ENCODE data around the gene KCNMA1.
A peak's percentile ranks its signal among the peaks of the same experiment; 100 is the strongest.

The KCNMA1 gene

DNA sequence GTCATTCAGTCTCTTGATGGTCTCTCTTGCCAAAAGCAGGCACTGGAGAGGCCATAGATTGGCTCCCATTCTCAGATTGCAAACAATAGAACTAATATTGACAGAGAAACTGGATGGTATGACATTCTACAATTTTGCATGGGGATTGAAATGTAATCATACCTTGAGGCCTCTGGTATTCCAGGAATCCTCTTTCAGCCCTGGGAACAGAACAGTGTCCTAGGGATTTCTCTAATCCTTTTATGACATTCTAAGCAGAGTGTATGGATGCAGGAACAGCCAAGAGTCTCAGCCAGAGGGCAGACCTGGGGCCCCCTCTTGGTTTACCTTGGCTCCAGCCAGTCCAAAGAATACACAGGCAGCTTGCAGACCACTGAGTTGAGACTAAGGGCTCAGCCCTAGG lies 206.4 kb downstream of the KCNMA1 start:
- Histone ChIP-seq H3K36me3 (ENCODE audit: control insufficient read depth, insufficient read depth, low read length) (no peaks in the 10 kb centered on the region), H3K4me3 (ENCODE audit: extremely low read depth, insufficient read depth, low read length, poor library complexity, severe bottlenecking) (no peak overlapping the region), H3K27ac (ENCODE audit: low read depth, low read length, severe bottlenecking) (peak overlapping the region; percentile 18), H3K9me3 (ENCODE audit: control insufficient read depth, low read length) (no peaks in the 10 kb centered on the region), H3K4me1 (ENCODE audit: control insufficient read depth, insufficient read depth, low read length, poor library complexity, severe bottlenecking) (no peaks in the 10 kb centered on the region)

DNA sequence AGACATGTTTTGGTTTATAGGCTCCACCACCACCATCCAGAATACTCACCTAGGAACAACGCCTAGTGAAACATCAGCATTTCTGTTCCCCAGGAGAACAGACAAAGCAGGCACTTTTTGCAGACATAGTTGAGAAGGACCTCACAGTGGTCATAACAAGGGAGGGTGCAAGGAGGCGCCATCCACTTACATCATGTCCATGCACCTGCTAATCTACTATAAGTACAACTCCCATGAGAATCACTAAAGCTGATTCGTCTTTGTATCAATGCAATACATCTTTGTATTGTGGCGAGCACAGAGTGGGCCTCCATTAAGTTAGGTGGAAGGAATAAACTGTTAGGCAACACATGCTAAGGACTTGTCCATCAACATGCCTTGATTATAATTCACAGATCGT lies 207.1 kb downstream of the KCNMA1 start:
- Histone ChIP-seq H3K36me3 (ENCODE audit: control insufficient read depth, insufficient read depth, low read length) (no peaks in the 10 kb centered on the region), H3K4me1 (ENCODE audit: control insufficient read depth, insufficient read depth, low read length, poor library complexity, severe bottlenecking) (peaks cover under 1% of the 10 kb centered on the region), H3K27ac (ENCODE audit: low read depth, low read length, severe bottlenecking) (no peak overlapping the region), H3K4me3 (ENCODE audit: extremely low read depth, insufficient read depth, low read length, poor library complexity, severe bottlenecking) (no peak overlapping the region), H3K9me3 (ENCODE audit: control insufficient read depth, low read length) (no peaks in the 10 kb centered on the region)
- 93 to 100% methylated on average over 3 to 4 of the region's 5 CpGs for WGBS, 2 experiments (ENCODE audit: insufficient coverage in 2 of 2)

DNA sequence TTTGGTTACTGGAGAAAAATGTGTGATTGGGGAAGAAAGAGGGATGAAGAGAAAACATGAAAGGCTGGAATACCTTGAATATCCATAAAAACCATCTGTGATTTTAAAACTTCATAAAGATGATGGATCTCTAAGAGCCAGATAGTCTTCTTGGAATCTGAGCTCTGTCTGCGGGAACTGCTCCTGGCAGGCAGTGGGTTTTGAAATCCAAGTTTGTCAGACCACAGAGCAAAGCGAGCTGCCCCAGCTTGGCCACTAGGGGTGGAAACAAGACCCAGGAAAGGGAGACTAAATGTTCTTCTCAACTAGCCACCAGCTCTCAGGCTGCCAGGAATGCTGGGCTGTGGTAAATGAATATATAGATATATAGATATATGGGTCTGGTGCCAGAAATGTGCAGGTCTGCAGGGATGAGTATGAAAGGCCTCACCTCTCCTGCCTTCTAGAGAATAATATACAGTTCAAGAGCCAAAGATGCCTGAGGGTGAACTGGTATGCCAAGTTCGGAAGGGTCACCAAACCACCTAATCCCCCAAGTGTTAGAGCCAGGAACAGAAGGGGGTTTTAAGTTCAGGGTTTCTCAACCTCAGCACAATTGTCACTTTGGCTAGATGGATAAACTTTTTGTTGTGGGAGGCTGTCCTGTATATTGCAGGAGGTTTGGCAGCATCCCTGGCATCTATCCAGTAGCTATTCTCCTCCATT lies 208.8 kb downstream of the KCNMA1 start:
- Histone ChIP-seq H3K36me3 (ENCODE audit: control insufficient read depth, insufficient read depth, low read length) (no peaks in the 10 kb centered on the region), H3K27ac (ENCODE audit: low read depth, low read length, severe bottlenecking) (no peak overlapping the region), H3K9me3 (ENCODE audit: control insufficient read depth, low read length) (no peaks in the 10 kb centered on the region), H3K4me3 (ENCODE audit: extremely low read depth, insufficient read depth, low read length, poor library complexity, severe bottlenecking) (no peak overlapping the region), H3K4me1 (ENCODE audit: control insufficient read depth, insufficient read depth, low read length, poor library complexity, severe bottlenecking) (peaks cover 3% of the 10 kb centered on the region)
- WGBS, 2 experiments (ENCODE audit: insufficient coverage in 2 of 2): 10% methylated on average over 2 of the region's 3 CpGs; no CpG with 5 or more reads in 1 of the 2 experiments

DNA sequence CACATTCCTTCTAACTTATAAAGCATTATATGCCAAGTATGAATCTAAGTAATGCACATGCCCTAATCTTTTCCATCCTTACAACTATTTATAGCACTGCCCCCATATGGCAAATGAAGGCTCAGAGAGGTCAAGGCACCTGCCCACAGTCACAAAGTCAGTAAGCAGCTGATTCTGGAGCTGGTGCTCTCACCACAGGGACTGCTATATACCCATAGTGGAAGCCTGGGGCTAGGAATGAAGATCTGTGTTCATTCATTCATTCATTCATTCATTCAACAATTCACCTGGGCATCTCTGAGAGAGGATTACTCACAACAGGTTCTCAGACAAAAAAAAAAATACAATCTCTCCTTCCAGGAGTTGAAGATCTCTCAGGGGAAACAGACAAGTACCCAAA lies 213.4 kb downstream of the KCNMA1 start:
- no peak overlapping the region for H3K27ac ChIP-seq (ENCODE audit: low read depth, low read length, severe bottlenecking)
- peaks cover 8% of the 10 kb centered on the region for H3K4me1 ChIP-seq (ENCODE audit: control insufficient read depth, insufficient read depth, low read length, poor library complexity, severe bottlenecking)
- no peak overlapping the region for H3K4me3 ChIP-seq (ENCODE audit: extremely low read depth, insufficient read depth, low read length, poor library complexity, severe bottlenecking)
- H3K9me3 ChIP-seq (ENCODE audit: control insufficient read depth, low read length): no peaks in the 10 kb centered on the region
- no peaks in the 10 kb centered on the region for H3K36me3 ChIP-seq (ENCODE audit: control insufficient read depth, insufficient read depth, low read length)

DNA sequence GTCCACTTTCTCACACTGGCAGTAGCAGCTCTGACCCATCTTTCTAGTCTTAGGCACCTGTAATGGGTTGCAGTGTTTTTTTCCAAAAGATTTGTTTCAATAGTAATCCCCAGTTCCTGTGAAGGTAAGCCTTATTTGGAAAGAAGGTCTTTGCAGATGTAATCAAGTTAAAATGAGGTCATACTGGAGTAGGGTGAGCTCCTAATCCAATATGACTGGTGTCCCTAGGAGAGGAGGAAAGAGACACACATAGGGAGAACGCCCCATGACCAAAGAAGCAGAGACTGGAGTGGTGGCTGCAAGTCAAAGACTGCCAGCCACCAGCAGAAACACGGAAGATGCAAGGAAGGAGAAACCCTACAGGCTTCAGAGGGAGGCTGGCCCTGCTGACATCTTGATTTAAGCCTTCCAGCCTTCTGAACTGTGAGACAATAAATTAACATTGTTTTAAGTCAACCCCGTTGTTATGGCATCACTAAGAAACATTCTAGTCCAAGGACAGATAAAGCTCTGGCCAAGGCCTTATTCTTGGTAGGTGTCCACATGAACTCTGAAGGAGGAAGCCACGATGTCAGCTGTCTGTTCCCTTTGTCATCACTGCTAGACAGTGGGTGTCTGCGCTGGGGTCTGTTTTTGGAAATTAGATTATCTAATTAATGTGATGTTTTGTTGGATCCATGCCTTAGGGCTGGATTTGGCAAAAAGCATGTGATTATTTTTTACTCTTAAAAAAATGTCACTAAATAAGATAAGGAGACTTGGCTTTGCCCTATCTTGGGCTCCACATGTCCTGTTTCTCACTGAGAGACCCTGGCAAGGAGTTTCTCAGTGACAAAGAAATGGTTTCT lies 214.9 kb downstream of the KCNMA1 start:
- H3K4me1 ChIP-seq (ENCODE audit: control insufficient read depth, insufficient read depth, low read length, poor library complexity, severe bottlenecking): peaks cover 10% of the 10 kb centered on the region
- no peak overlapping the region for H3K27ac ChIP-seq (ENCODE audit: low read depth, low read length, severe bottlenecking)
- no peak overlapping the region for H3K4me3 ChIP-seq (ENCODE audit: extremely low read depth, insufficient read depth, low read length, poor library complexity, severe bottlenecking)
- no peaks in the 10 kb centered on the region for H3K9me3 ChIP-seq (ENCODE audit: control insufficient read depth, low read length)
- WGBS, 2 experiments (ENCODE audit: insufficient coverage in 2 of 2): 91 to 94% methylated on average over 4 to 5 of the region's 5 CpGs
- no peaks in the 10 kb centered on the region for H3K36me3 ChIP-seq (ENCODE audit: control insufficient read depth, insufficient read depth, low read length)

DNA sequence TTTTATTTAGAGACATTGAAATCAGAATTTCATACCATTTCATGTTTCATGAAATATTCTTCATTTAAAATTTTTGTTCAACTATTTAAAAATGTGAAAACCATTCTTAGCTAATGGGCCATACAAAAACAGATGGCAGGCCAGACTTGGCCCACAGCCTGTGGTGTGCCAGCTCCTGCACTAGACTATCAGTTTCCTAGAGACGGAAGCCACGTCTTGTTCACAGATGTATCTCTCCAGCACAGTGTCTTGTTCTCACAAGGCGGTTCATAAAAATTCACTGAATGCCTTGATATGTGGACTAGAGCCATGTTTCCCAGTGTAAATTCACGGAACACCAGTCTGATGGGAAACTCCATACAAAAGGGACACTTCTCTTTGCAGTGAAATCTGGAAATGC lies 216.0 kb downstream of the KCNMA1 start:
- H3K4me1 ChIP-seq (ENCODE audit: control insufficient read depth, insufficient read depth, low read length, poor library complexity, severe bottlenecking): peaks cover 21% of the 10 kb centered on the region
- H3K9me3 ChIP-seq (ENCODE audit: control insufficient read depth, low read length): no peaks in the 10 kb centered on the region
- 86 to 93% methylated on average over 4 of the region's 4 CpGs for WGBS, 2 experiments (ENCODE audit: insufficient coverage in 2 of 2)
- H3K27ac ChIP-seq (ENCODE audit: low read depth, low read length, severe bottlenecking): no peak overlapping the region
- no peaks in the 10 kb centered on the region for H3K36me3 ChIP-seq (ENCODE audit: control insufficient read depth, insufficient read depth, low read length)
- no peak overlapping the region for H3K4me3 ChIP-seq (ENCODE audit: extremely low read depth, insufficient read depth, low read length, poor library complexity, severe bottlenecking)

DNA sequence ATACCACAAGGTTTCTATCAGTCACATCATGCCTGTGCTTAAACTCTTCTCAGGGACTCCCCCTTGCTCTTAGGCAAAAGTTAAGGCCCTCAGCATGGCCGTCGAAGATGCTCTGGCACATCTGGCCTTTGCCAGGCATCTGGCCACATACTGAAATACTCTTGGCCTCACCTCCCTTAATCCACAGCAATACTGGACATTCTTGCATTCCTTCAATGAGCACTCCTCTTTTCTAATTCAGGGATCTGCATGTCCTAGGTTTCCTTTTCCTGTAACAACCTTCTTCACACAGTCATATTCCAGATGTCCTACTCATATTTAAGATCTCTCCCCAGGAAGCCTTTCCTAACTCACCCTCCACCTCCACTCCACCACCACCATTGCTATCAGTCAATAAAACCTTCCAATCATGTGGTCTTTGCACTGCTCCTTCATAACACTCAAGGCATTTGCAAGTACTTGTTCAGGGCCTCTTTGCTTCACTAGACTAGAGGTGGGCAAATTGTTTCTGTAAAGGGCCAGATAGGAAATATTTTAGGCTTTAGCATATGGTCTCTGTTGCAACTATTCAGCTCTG lies 216.6 kb downstream of the KCNMA1 start:
- H3K27ac ChIP-seq (ENCODE audit: low read depth, low read length, severe bottlenecking): no peak overlapping the region
- no peaks in the 10 kb centered on the region for H3K36me3 ChIP-seq (ENCODE audit: control insufficient read depth, insufficient read depth, low read length)
- peaks cover 25% of the 10 kb centered on the region for H3K4me1 ChIP-seq (ENCODE audit: control insufficient read depth, insufficient read depth, low read length, poor library complexity, severe bottlenecking)
- WGBS, 2 experiments (ENCODE audit: insufficient coverage in 2 of 2): 88 to 96% methylated on average over 2 of the region's 2 CpGs
- H3K9me3 ChIP-seq (ENCODE audit: control insufficient read depth, low read length): no peaks in the 10 kb centered on the region
- H3K4me3 ChIP-seq (ENCODE audit: extremely low read depth, insufficient read depth, low read length, poor library complexity, severe bottlenecking): no peak overlapping the region

DNA sequence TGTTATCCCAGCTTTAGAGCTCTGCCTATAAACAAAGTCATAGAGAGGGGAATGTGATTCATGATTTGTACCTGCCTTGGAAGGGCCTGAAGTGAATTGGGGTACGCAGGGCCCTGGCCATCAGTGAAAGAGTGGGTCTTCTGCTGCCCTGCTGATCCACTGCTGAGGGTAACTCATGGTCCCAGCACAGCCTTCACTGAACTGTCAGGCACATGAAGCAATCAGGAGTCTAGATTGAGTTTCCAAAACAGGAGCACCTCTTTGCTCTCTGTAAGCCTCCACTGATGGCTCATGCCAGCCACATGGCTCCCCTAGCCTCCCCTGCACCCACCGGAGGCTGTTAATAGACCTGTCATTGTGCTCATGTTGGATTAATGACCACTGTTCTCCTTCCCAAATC lies 217.6 kb downstream of the KCNMA1 start:
- 89 to 95% methylated on average over 1 to 2 of the region's 2 CpGs for WGBS, 2 experiments (ENCODE audit: insufficient coverage in 2 of 2)
- H3K4me1 ChIP-seq (ENCODE audit: control insufficient read depth, insufficient read depth, low read length, poor library complexity, severe bottlenecking): peaks cover 31% of the 10 kb centered on the region
- no peaks in the 10 kb centered on the region for H3K9me3 ChIP-seq (ENCODE audit: control insufficient read depth, low read length)
- H3K27ac ChIP-seq (ENCODE audit: low read depth, low read length, severe bottlenecking): no peak overlapping the region
- no peaks in the 10 kb centered on the region for H3K36me3 ChIP-seq (ENCODE audit: control insufficient read depth, insufficient read depth, low read length)
- no peak overlapping the region for H3K4me3 ChIP-seq (ENCODE audit: extremely low read depth, insufficient read depth, low read length, poor library complexity, severe bottlenecking)

DNA sequence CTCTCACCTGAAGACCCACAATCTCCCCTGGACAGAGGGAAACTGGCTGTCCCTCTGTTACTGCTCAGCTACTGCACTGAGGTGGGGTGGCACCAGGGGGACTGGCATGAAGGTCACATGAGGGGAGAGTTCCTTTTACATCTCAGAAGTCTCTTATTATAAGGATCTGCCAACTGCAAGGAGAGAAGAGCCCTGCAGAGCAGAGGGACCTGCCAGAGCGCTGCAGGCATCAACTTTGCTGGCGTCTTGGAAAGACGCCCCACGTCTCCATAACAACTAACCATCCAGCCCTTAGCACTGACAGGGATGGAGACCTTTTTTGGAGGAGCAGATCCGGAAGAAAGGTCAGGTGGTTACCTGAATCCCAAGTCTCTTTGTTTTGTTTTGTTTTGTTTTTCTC lies 218.6 kb downstream of the KCNMA1 start:
- 80 to 89% methylated on average over 1 to 4 of the region's 5 CpGs for WGBS, 2 experiments (ENCODE audit: insufficient coverage in 2 of 2)

DNA sequence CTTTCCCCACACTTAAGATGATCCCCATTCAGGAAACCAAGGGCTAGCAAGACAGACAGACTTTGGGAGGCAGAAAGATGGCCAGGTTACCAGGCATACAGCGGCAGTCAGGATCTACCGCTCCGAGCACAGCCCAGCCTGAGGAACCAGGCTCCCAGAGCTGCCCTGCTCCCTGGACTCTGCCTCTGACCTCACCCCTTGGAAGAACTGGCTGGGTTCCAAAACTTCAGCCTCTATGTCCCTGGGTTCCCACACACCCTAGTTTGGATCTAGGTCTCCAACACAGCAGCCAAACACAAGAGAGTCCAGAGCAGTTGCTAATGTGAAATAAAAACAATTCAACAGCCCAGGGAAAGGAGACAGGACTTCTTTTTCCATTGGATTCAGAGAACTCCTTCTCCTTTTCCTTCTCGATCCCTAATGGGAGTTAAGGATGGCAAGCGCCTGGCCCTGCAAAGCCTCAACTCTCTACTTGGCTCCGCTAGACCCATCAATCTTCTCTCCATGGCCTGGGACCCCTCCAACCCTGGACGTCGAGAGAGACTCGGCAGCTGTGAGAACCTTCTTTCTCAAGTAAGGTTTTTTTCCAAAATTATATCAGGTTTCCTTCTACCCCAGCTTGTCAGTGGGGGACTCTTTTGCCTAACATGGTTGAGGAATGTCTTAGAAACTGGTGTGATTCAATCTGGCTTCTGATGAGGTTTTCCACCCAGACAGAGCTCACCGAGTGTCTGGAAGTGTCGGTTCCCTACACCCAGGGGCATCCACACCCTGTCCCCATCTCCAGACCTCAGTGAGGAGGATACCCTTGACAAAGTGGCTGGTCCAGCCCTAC lies 219.6 kb downstream of the KCNMA1 start:
- Histone ChIP-seq H3K36me3 (ENCODE audit: control insufficient read depth, insufficient read depth, low read length) (no peaks in the 10 kb centered on the region), H3K4me1 (ENCODE audit: control insufficient read depth, insufficient read depth, low read length, poor library complexity, severe bottlenecking) (peaks cover 31% of the 10 kb centered on the region), H3K4me3 (ENCODE audit: extremely low read depth, insufficient read depth, low read length, poor library complexity, severe bottlenecking) (no peak overlapping the region), H3K27ac (ENCODE audit: low read depth, low read length, severe bottlenecking) (no peak overlapping the region), H3K9me3 (ENCODE audit: control insufficient read depth, low read length) (no peaks in the 10 kb centered on the region)
- WGBS, 2 experiments (ENCODE audit: insufficient coverage in 2 of 2): 94 to 98% methylated on average over 8 to 11 of the region's 11 CpGs

More for the DNA sequence above, 218.6 kb downstream of the KCNMA1 start:
- Histone ChIP-seq H3K27ac (ENCODE audit: low read depth, low read length, severe bottlenecking) (no peak overlapping the region), H3K4me3 (ENCODE audit: extremely low read depth, insufficient read depth, low read length, poor library complexity, severe bottlenecking) (no peak overlapping the region), H3K9me3 (ENCODE audit: control insufficient read depth, low read length) (no peaks in the 10 kb centered on the region), H3K36me3 (ENCODE audit: control insufficient read depth, insufficient read depth, low read length) (no peaks in the 10 kb centered on the region), H3K4me1 (ENCODE audit: control insufficient read depth, insufficient read depth, low read length, poor library complexity, severe bottlenecking) (peaks cover 31% of the 10 kb centered on the region)

Measured in mesodermal cell (in vitro differentiated cells).